K562 (cell line): ENCODE measurements around the gene DUSP21.

Experiments used
- ARID1B ChIP-seq: fragments of 450-650 bp; IDR thresholded peaks from 2 replicates; pipeline ENCODE4 v1.6.1; 2016; ENCODE audit warnings: antibody characterized with exemption, mild to moderate bottlenecking, inconsistent platforms
- BACH1 ChIP-seq: fragments of 200-800 bp; sonication (Bioruptor generic); IDR thresholded peaks from 2 replicates; pipeline ENCODE4 v1.6.1; 2016; ENCODE audit warnings: missing genetic modification characterization, missing compliant biosample characterization
- BCL6 ChIP-seq: fragments of 250-450 bp; sonication (Bioruptor Pico); IDR thresholded peaks from 2 replicates; pipeline ENCODE4 v1.4.0; 2020
- CTCF ChIP-seq, 3 experiments: IDR thresholded peaks in 2 of 3; conservative IDR thresholded peaks in 1 of 3; 2 replicates each; pipeline ENCODE4 v1.5.1; 2011 to 2012; ENCODE audit warnings: low read length in 3 of 3, mild to moderate bottlenecking in 3 of 3, control low read depth in 2 of 3, improper control_type of control experiment in 1 of 3, inconsistent platforms in 1 of 3, low read depth in 1 of 3, mixed read lengths in 1 of 3, moderate library complexity in 1 of 3; ENCODE audit not compliant: insufficient read depth in 2 of 3
- EP300 ChIP-seq: IDR thresholded peaks from 2 replicates; pipeline ENCODE4 v1.6.1; 2012; ENCODE audit warnings: low read length, improper control_type of control experiment
- EZH2 ChIP-seq: IDR thresholded peaks from 2 replicates; pipeline ENCODE4 v1.6.1; 2012; ENCODE audit warnings: low read depth, mild to moderate bottlenecking, inconsistent platforms, low read length, borderline replicate concordance
- HMBOX1 ChIP-seq: sonication (generic); IDR thresholded peaks from 2 replicates; pipeline ENCODE4 v1.6.1; 2016
- POLR2AphosphoS5 ChIP-seq: IDR thresholded peaks from 2 replicates; pipeline ENCODE4 v1.6.1; 2011; ENCODE audit warnings: mild to moderate bottlenecking, low read depth, low read length, moderate library complexity; ENCODE audit not compliant: control insufficient read depth, insufficient read depth
- TFAP4 ChIP-seq: sonication (generic); formaldehyde crosslinking; IDR thresholded peaks from 2 replicates; pipeline ENCODE4 v1.8.0; 2022; ENCODE audit warnings: missing genetic modification reagents, mild to moderate bottlenecking, moderate library complexity, borderline replicate concordance
- TSHZ1 ChIP-seq: fragments of 250-450 bp; sonication (Bioruptor Pico); IDR thresholded peaks from 2 replicates; pipeline ENCODE4 v1.4.0; 2020; ENCODE audit warnings: mild to moderate bottlenecking, moderate library complexity
- ZNF274 ChIP-seq: IDR thresholded peaks from 2 replicates; pipeline ENCODE4 v1.6.1; 2011; ENCODE audit warnings: low read depth, mild to moderate bottlenecking, low read length, moderate library complexity, borderline replicate concordance
- ZNF311 ChIP-seq: fragments of 250-450 bp; sonication (Bioruptor Pico); IDR thresholded peaks from 2 replicates; pipeline ENCODE4 v1.4.0; 2020; ENCODE audit warnings: mild to moderate bottlenecking, moderate library complexity

- TF ChIP-seq HMBOX1 (no peak), ARID1B (no peak; the same call in 1 of the 2 replicates), TSHZ1 (CRISPR knock-in tag) (no peak), EP300 (no peak), TFAP4 (CRISPR knock-in tag) (peak; percentile 28; the same call in 1 of the 2 replicates), POLR2AphosphoS5 (no peak), EZH2 (no peak), CTCF (IDR thresholded peaks at IDR 0.05 in 2 of 3, conservative IDR thresholded peaks at IDR 0.05 in 1 of 3; ENCODE audit: insufficient read depth in 2 of 3, low read depth in 1 of 3, low read length in 3 of 3) (no peak), BCL6 (no peak), ZNF274 (no peak), ZNF311 (CRISPR knock-in tag) (no peak), BACH1 (tag) (no peak)
These were observed at the start of gene DUSP21 for GRCh38 chrX:44843753-44844152.
